Mucosa of rectum (tissue), 2 donors: Measurements from ENCODE around the gene DDC.
"Not testable (repeated sequence)": the region's sequence is repeated elsewhere in the genome, so short reads cannot be mapped to it uniquely, and the experiment has no call there.

Source experiments
- H3K27ac ChIP-seq, 2 donors: one replicate each; pipeline ENCODE4 v1.7.0; 2013; ENCODE audit warnings: inconsistent platforms in 2 of 2, low read depth in 2 of 2, low read length in 2 of 2
- H3K27me3 ChIP-seq, 2 donors: one replicate each; pipeline ENCODE4 v1.7.0; 2013; ENCODE audit warnings: low read length in 2 of 2; ENCODE audit not compliant: control insufficient read depth in 2 of 2, insufficient read depth in 2 of 2
- H3K36me3 ChIP-seq, 2 donors: one replicate each; pipeline ENCODE4 v1.7.0; 2013; ENCODE audit warnings: low read length in 2 of 2; ENCODE audit not compliant: control insufficient read depth in 2 of 2, insufficient read depth in 2 of 2
- H3K4me1 ChIP-seq, 2 donors: one replicate each; pipeline ENCODE4 v1.7.0; 2013; ENCODE audit warnings: low read length in 2 of 2, mild to moderate bottlenecking in 1 of 2; ENCODE audit not compliant: control insufficient read depth in 2 of 2, insufficient read depth in 2 of 2
- H3K4me3 ChIP-seq, 2 donors: one replicate each; pipeline ENCODE4 v1.7.0; 2013; ENCODE audit warnings: low read length in 2 of 2
- H3K9ac ChIP-seq, 2 donors: one replicate each; pipeline ENCODE4 v1.7.0; 2013; ENCODE audit warnings: low read length in 2 of 2, low read depth in 1 of 2, mild to moderate bottlenecking in 1 of 2
- H3K9me3 ChIP-seq, 2 donors: one replicate each; pipeline ENCODE4 v1.7.0; 2013; ENCODE audit warnings: low read length in 2 of 2; ENCODE audit not compliant: control insufficient read depth in 2 of 2
- donor health status: healthy.
- donor health status: Normal muscosa, but diverticular disease.

DDC gene

DNA sequence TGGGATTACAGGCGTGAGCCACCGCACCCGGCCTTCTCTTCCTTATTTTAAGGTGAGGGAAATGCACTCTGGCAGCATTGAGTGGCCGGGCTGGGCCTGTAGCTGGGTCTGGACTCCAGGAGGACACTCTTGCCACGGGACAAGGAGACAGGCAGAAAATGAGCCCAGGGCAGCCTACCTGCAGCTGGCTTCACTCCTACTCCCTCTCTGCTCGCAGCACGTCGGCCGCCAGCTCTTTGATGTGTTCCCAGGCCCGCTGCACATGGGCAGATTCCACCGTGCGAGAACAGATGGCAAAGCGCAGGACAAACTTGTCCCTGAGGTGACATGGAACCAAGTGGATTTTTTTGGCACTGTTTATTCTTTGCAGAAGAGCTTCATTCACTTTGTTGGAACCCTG is 102.2 kb downstream of the DDC start:
- no peak overlapping the region for H3K9ac ChIP-seq
- no peak overlapping the region for H3K27ac ChIP-seq
- H3K27me3 ChIP-seq: no peaks in the 10 kb centered on the region
- no peaks in the 10 kb centered on the region for H3K9me3 ChIP-seq
- H3K4me1 ChIP-seq: peaks cover 3% of the 10 kb centered on the region in 2 donors
- H3K4me3 ChIP-seq: no peak overlapping the region
- peaks cover 3 to 9% of the 10 kb centered on the region in 2 donors for H3K36me3 ChIP-seq

DNA sequence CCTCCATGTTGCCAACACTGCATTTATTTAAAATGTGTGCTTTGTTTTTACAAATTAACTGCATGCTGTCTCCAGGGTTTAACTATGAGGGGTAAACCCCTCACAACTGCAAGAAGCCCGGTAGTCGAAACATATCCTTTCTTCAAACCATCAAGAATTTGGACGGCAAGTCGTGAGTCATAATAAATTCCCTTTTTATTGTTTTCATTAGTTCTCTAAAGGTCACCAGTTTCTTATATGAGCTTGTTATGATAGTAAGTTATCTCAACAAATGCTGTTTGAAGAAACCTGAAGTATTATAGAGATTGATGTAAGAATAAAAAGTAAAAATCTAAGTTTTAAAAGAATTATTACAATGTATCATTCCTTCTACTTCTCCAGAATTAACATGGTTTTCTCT is 102.8 kb downstream of the DDC start:
- no peaks in the 10 kb centered on the region for H3K9me3 ChIP-seq
- H3K27me3 ChIP-seq: no peaks in the 10 kb centered on the region
- H3K4me3 ChIP-seq: no peak overlapping the region
- H3K27ac ChIP-seq: no peak overlapping the region
- H3K36me3 ChIP-seq: peaks cover 3 to 9% of the 10 kb centered on the region in 2 donors
- no peak overlapping the region for H3K9ac ChIP-seq
- no peaks in the 10 kb centered on the region for H3K4me1 ChIP-seq

DNA sequence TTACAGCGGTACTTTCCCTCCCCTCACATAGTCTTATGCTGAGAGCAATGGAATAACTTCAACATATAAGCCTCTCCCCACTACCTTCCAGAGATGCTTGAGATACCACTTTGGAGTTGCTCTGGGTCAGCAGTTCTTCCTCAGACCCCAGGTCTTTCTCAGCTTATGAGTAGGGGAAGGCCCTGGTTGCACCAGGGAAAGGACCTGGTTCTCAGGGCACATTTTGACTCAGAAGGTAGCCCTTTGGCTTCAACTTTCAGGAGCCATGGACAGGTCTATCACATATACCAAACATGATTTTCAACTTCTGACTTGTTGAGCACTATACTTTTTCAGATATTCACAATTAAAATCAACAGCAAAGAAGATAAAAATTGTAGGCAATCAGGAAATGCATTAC is 103.5 kb downstream of the DDC start:
- Histone ChIP-seq H3K4me1 (no peaks in the 10 kb centered on the region), H3K27ac (no peak overlapping the region), H3K27me3 (no peaks in the 10 kb centered on the region), H3K9me3 (no peaks in the 10 kb centered on the region), H3K36me3 (peaks cover 3 to 9% of the 10 kb centered on the region in 2 donors), H3K4me3 (no peak overlapping the region), H3K9ac (no peak overlapping the region)

DNA sequence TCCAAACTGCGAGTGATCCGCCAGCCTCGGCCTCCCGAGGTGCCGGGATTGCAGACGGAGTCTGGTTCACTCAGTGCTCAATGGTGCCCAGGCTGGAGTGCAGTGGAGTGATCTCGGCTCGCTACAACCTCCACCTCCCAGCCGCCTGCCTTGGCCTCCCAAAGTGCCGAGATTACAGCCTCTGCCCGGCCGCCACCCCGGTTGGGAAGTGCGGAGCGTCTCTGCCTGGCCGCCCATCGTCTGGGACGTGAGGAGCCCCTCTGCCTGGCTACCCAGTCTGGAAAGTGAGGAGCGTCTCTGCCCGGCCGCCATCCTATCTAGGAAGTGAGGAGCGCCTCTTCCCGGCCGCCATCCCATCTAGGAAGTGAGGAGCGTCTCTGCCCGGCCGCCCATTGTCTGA is 106.0 kb downstream of the DDC start:
- H3K27me3 ChIP-seq, H3K9ac ChIP-seq, H3K36me3 ChIP-seq, H3K4me3 ChIP-seq, H3K9me3 ChIP-seq, H3K4me1 ChIP-seq, H3K27ac ChIP-seq: not testable (repeated sequence)

DNA sequence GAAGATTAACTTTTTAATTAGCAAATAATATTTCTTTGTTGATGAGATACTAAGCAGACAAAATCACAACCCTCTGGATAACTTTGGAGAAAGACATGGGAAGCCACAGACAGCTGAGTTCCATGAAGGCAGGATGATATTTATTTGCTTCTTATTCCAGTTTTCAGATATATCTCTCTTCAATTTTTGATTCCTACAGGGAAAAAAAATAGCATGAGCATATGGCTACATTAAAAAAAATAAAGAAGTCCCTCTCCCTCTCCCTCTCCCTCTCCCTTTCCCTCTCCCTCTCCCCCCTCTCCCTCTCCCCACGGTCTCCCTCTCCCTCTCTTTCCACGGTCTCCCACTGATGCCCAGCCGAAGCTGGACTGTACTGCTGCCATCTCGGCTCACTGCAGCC is 106.6 kb downstream of the DDC start:
- not testable (repeated sequence) for H3K36me3 ChIP-seq, H3K4me1 ChIP-seq, H3K27me3 ChIP-seq, H3K27ac ChIP-seq, H3K4me3 ChIP-seq, H3K9me3 ChIP-seq, H3K9ac ChIP-seq

DNA sequence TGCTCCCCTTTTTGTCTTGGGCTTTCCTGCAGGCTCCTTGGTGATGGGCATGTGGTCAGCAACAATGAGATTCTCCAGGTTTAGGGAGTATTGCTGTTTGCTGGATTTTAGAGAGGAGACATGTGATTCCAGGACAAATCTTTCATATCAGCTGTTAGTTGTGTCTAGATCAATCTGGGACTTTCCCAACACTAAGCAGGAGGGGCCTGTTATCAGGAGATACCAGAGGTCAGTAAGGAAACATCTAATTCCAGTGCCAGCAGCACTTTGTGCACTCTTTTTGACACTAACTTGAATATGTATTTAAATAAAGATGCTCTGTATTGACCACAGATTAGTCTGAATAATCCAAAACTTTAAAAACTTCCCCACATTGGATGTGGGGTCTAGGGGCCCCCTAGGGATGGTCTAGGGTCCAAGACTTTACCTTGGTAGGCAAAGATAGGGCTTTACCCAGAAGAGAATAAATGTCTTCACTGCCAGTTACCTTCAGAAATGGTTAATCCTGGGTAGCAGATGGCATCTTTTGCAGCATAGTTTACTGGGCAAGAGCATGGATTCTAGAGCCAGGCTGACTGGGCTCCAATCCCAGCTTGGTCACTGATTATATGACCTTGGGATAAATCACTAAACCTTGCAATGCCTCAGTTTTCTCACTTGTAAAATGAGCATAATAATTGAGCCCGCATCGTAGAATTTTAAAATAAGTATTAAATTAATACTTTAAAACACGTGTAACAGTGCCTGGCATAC is 108.7 kb downstream of the DDC start:
- no peak overlapping the region for H3K9ac ChIP-seq
- H3K9me3 ChIP-seq: no peaks in the 10 kb centered on the region
- H3K4me3 ChIP-seq: no peak overlapping the region
- H3K4me1 ChIP-seq: no peaks in the 10 kb centered on the region
- no peaks in the 10 kb centered on the region for H3K36me3 ChIP-seq
- H3K27me3 ChIP-seq: peaks cover 0 to 2% of the 10 kb centered on the region in 2 donors
- no peak overlapping the region for H3K27ac ChIP-seq

DNA sequence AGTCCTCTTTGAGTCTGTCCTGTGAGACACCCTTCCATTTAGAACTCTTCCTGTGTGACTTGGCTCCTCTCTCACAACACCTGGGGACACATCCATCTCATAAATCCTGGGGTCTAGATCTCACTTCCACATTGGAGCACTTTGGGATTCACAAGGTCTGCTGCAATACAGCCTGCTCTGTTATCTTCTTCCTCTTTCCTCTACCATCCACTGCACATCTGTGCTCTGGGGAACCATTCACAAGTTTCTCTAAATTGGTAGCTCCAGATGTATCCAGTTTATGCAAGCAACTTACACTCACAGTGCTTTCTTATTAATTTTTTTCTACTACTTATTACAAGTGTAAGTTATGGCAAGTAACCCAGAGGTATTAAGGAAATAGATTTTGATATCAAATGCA is 109.5 kb downstream of the DDC start:
- Histone ChIP-seq H3K4me3 (no peak overlapping the region), H3K9ac (no peak overlapping the region), H3K36me3 (no peaks in the 10 kb centered on the region), H3K27ac (no peak overlapping the region), H3K27me3 (peaks cover 0 to 2% of the 10 kb centered on the region in 2 donors), H3K9me3 (no peaks in the 10 kb centered on the region), H3K4me1 (peaks cover 0 to 3% of the 10 kb centered on the region in 2 donors)

DNA sequence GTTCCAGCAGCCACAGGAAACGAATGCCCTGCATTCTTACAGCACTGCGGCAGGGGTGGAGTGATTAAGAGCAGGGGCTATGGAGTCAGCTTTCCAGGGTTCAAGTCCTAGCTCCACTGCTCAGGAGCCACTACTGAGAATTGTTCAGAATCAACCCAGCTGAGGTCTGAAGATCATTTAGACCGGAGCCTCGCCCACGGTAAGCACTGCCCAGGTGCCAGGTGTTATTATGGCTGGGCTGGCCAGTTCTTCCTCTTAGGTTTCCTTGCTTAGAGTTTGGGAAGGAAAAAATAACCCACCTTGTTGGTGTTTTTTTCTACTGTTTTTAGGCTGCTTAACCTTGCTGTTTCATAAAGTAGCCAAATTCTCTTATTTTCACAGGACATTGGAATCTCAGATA is 110.2 kb downstream of the DDC start:
- H3K4me1 ChIP-seq: peaks cover 0 to 3% of the 10 kb centered on the region in 2 donors
- H3K4me3 ChIP-seq: no peak overlapping the region
- no peak overlapping the region for H3K9ac ChIP-seq
- no peak overlapping the region for H3K27ac ChIP-seq
- no peaks in the 10 kb centered on the region for H3K36me3 ChIP-seq
- H3K9me3 ChIP-seq: no peaks in the 10 kb centered on the region
- H3K27me3 ChIP-seq: peaks cover 0 to 2% of the 10 kb centered on the region in 2 donors

DNA sequence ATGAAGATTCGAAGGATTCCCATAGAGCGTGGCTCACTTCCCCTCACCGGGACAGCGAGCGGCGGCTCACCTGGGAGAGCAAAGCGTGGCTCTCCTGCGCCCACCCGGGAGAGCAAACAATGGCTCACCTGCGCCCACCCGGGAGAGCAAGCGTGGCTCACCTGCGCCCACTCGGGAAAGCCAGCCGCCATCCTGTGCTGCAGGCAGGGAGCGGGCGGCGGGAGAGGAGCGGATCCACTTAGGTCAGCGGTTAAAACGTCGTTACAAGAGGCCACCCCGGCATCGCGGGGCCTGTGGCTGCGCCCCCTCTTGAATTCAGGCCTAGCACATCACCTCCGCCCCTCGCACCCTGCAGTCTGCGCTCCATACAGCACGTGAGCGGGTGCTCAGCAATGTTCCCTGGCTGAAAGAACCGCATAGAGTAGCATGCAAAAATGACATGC is 114.6 kb downstream of the DDC start:
- Histone ChIP-seq H3K4me3 (peak overlapping the region; percentile 82 to 87), H3K9ac (peak overlapping the region; percentile 49 to 80), H3K4me1 (peaks cover 7% of the 10 kb centered on the region in 2 donors), H3K27ac (peak overlapping the region; percentile 23 to 71), H3K9me3 (no peaks in the 10 kb centered on the region), H3K36me3 (peaks cover 6 to 15% of the 10 kb centered on the region in 2 donors), H3K27me3 (peaks cover 0 to 2% of the 10 kb centered on the region in 2 donors)

DNA sequence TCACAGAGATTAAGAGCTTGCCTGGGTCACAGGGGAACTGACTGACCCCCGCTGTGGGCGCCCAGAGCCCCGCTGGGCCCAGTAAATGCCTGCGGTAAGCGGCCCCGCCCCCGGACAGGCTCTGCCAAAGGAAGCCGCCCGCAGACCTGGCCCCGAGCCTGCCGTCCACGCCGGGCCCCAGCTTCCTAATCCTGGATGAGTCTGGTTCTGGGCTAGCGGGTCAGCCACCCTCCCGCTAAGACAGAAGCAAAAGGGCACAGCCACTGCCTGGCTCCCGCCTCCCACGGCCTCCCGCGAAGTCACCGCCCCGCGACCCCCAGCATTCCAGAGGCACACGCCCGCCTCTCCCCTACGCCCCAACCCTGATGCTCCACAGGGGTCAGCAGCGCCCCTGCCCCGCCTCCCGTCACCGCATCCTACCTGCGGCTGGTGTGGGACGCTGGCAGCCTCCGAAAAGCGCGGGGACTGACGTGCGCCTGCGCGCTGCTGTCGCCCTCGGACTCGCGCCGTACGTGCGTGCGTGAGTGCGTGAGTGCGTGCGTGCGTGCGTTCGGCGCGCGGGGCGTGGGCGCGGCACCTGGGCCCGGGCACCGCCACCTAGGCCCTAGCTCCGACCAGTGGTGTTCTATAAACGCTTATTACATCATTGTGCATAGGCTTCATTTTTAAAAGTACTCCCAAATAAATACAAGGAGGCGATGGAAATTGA is 115.2 kb downstream of the DDC start, which contains the start of gene FIGNL1:
TSS of gene FIGNL1 (minus strand) at position 470 of the 709 bp plus-strand sequence. CDS start 3,063 bp downstream, outside the sequence.
- Histone ChIP-seq H3K4me3 (peak within 1 kb of the TSS; percentile 82 to 87), H3K4me1 (peaks cover 7% of the 10 kb centered on the region in 2 donors), H3K27me3 (peaks cover 0 to 2% of the 10 kb centered on the region in 2 donors), H3K9me3 (no peaks in the 10 kb centered on the region), H3K9ac (peak within 1 kb of the TSS; percentile 66 to 80), H3K36me3 (peaks cover 6 to 20% of the 10 kb centered on the region in 2 donors), H3K27ac (peak within 1 kb of the TSS; percentile 46 to 71)
